Omental fat pad (tissue), 4 donors: ENCODE results near the gene IDH3A. TPM values are rescaled to one million over a fixed set of nuclear protein-coding genes. Genes with fewer than 3 reads are reported as not detected.

Experiments
- ATAC-seq: fragments of 150-250 bp; one replicate; pipeline ENCODE4 v1.9.1; 2016; ENCODE audit warnings: mild to moderate bottlenecking, moderate library complexity; ENCODE audit not compliant: low FRiP score
- DNase-seq: peaks from one replicate; pipeline ENCODE4 v3.0.0-alpha.2; 2019; ENCODE audit warnings: low spot score
- CTCF ChIP-seq, 3 donors: fragments of 450-650 bp; IDR thresholded peaks; one replicate each; pipeline ENCODE4 v1.5.1; 2016 to 2017; ENCODE audit warnings: antibody characterized with exemption in 3 of 3, mild to moderate bottlenecking in 3 of 3, moderate library complexity in 2 of 3
- total RNA-seq, 4 donors: library from RNA; depleted of rRNA; stranded (reverse); fragments of >200 nt; gene quantifications; one replicate each; pipeline ENCODE4 v1.1.0, GENCODE V29; 2016

IDH3A gene
- 10 to 100 TPM; 67.4 to 94.5 (median 70.0) TPM for total RNA-seq

DNA sequence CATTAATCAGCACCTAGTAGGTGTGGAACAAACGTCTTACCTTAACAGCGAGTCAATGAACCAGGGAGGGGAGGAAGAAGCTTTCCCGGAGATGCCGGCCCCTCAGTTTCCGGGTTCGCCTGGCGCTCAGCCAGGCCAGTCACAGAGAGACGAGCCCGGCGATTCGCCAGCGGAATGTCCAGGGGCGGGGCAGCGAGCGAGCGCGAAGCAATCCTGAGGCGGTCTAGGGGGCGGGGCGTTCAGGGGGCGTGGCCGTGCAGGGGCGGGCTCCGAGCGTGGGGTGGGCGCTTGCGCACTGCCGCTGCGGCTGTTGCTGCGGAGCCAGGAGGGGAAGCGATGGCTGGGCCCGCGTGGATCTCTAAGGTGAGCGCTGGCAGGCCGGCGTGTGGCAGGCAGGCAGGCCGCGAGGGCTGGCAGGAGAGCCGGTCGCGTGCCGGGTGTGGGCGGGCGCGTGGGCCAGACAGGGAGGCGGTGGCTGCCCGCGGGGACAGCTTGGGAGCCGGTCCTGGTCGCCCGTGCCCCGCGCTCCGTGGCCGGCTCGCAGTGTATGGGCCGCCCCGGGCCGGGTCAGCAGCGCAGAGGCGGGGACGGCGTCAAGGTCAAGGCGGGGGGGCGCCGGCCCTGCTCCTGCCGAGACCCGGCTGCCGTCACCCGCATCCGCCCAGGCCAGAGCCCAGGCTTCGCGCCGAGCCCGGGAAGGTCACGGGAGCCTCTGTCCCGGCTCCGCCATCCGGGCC, at the start of gene IDH3A:
Gene IDH3A (plus strand): TSS at position 295 of the 737 bp plus-strand sequence. CDS start 42 bp downstream, at position 337.
- peak; percentile 98 for ATAC-seq
- TF ChIP-seq CTCF (IDR thresholded peaks at IDR 0.05), result no peak
- DNase-seq, result peak; percentile 99

DNA sequence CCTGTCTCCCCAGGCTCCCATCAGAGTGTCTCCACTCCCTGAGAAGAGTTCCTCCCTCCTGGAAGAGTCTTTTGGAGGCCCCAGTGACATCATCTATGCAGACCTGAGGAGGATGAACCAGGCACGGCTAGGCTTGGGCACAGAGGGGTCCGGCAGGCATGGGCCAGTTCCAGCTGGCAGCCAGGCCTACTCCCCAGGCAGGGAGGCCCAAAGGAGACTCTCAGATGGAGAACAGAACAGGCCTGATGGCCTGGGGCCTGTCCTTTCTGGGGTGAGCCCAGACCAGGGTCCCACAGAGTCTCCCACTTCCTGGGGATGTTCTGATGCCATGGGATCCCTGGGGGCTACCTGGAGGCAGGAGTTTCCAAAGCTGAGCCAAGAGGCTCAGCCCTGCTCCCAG, 48.3 kb upstream of the IDH3A start:
- no peak for ATAC-seq
- no peak for TF ChIP-seq CTCF (IDR thresholded peaks at IDR 0.05)
- DNase-seq, result no peak

GRCh38 chr15:78101423-78102105, 47.6 kb upstream of the IDH3A start:
- peak; percentile 22 for ATAC-seq
- TF ChIP-seq CTCF (IDR thresholded peaks at IDR 0.05), result no peak
- no peak for DNase-seq

DNA sequence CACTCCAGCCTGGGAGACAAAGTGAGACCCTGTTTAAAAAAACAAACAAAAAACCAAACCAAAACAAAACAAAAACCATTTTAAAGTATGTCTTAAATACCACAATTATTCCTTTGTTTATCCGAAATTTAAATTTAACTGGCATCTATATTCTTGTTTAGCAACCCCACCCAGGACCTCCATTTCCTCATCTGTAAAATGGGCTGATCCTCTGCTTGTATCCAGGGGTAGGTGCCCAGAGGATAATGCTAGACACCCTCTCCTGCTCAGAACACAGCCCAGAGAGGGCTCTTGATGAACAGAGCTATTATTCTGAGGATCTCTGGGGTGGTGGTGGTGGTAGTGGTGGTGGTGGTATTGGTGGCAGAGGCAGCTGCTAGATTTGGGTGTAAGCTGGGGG, 47.0 kb upstream of the IDH3A start:
- DNase-seq (no peak), ATAC-seq (no peak)
- TF ChIP-seq CTCF (IDR thresholded peaks at IDR 0.05), result no peak

DNA sequence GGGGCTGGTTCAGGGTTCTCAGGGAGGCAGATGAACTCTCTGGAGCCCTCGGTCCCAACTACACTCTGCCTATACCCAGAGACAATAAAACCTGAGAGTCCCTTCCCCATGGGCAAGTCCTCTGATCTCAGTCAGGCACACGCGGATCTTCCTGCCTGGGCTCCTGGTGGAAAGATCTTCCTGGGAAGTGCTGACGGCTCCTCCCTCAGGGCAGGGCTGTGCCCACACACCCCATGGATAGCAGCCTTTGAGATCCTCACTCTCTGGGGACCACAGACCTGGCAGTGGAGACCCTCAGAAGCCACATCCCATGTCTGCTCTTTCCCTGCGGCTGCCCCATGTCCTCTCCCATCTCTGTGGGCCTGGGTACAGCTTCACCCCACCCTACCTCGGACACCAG, 46.4 kb upstream of the IDH3A start:
- ATAC-seq (no peak), DNase-seq (no peak)
- no peak for TF ChIP-seq CTCF (IDR thresholded peaks at IDR 0.05)

GRCh38 chr15:78103406-78104118, 45.6 kb upstream of the IDH3A start:
- no peak for DNase-seq
- no peak for ATAC-seq
- no peak for TF ChIP-seq CTCF (IDR thresholded peaks at IDR 0.05)
